ENCODE results near the gene USHBP1.

Gene USHBP1

GRCh38 chr19:17264641-17264979 is at the start of gene USHBP1:
Gene USHBP1 (minus strand): TSS chr19:17264745. CDS start chr19:17264299, 446 bp downstream.
- no peaks in the 10 kb centered on the region for H3K9me2 ChIP-seq (replicated peaks; ENCODE audit: insufficient read depth, low read length)
- no peak within 1 kb of the TSS for H3K4me2 ChIP-seq (ENCODE audit: low read depth, low read length, poor library complexity, severe bottlenecking)
- no peaks in the 10 kb centered on the region for H3K27me3 ChIP-seq (ENCODE audit: low read length)
- peak within 1 kb of the TSS; percentile 98; the same call in 1 of the 2 replicates for H3K27ac ChIP-seq (ENCODE audit: low read depth, low read length)
- H3K9me3 ChIP-seq (ENCODE audit: insufficient read depth, low read length), result no peaks in the 10 kb centered on the region
- no peak within 1 kb of the TSS for H2AFZ ChIP-seq (ENCODE audit: low read depth, low read length, severe bottlenecking)
- TF ChIP-seq CTCF (IDR thresholded peaks at IDR 0.05; ENCODE audit: insufficient read depth, low read length, poor library complexity, severe bottlenecking) (no peak), EZH2phosphoT487 (conservative IDR thresholded peaks at IDR 0.05; ENCODE audit: low read length) (no peak)
- no peaks in the 10 kb centered on the region for H4K20me1 ChIP-seq (ENCODE audit: low read depth, low read length)
- no peak within 1 kb of the TSS for H3K4me3 ChIP-seq (ENCODE audit: insufficient read depth, low read length, poor library complexity, severe bottlenecking)
- 0 out of 2 replicates have a peak within 1 kb of the TSS, but pooled peaks have one; percentile 18 for H3K9ac ChIP-seq (ENCODE audit: low read length)
- H3K36me3 ChIP-seq (ENCODE audit: low read length), result no peaks in the 10 kb centered on the region
- peaks cover 12% of the 10 kb centered on the region; the same call in 1 of the 2 replicates for H3K79me2 ChIP-seq (ENCODE audit: insufficient read depth, low read length)
- peaks cover 13% of the 10 kb centered on the region for H3F3A ChIP-seq (ENCODE audit: insufficient read depth)

GRCh38 chr19:17314007-17314593 is 49.6 kb upstream of the USHBP1 start:
- Histone ChIP-seq H3K9ac (ENCODE audit: low read length) (no peak overlapping the region), H3K9me2 (replicated peaks; ENCODE audit: insufficient read depth, low read length) (no peaks in the 10 kb centered on the region), H3K9me3 (ENCODE audit: insufficient read depth, low read length) (no peaks in the 10 kb centered on the region), H3K4me2 (ENCODE audit: low read depth, low read length, poor library complexity, severe bottlenecking) (no peak overlapping the region), H3K36me3 (ENCODE audit: low read length) (no peaks in the 10 kb centered on the region), H3K27ac (ENCODE audit: low read depth, low read length) (no peak overlapping the region), H3F3A (ENCODE audit: insufficient read depth) (no peaks in the 10 kb centered on the region), H3K27me3 (ENCODE audit: low read length) (no peaks in the 10 kb centered on the region), H2AFZ (ENCODE audit: low read depth, low read length, severe bottlenecking) (no peak overlapping the region), H3K4me3 (ENCODE audit: insufficient read depth, low read length, poor library complexity, severe bottlenecking) (no peak overlapping the region), H3K79me2 (ENCODE audit: insufficient read depth, low read length) (peaks cover 34% of the 10 kb centered on the region), H4K20me1 (ENCODE audit: low read depth, low read length) (no peaks in the 10 kb centered on the region)
- TF ChIP-seq EZH2phosphoT487 (conservative IDR thresholded peaks at IDR 0.05; ENCODE audit: low read length) (no peak), CTCF (IDR thresholded peaks at IDR 0.05; ENCODE audit: insufficient read depth, low read length, poor library complexity, severe bottlenecking) (no peak)

- Histone ChIP-seq H3F3A (ENCODE audit: insufficient read depth) (no peaks in the 10 kb centered on the region), H3K9me2 (replicated peaks; ENCODE audit: insufficient read depth, low read length) (no peaks in the 10 kb centered on the region), H3K27ac (ENCODE audit: low read depth, low read length) (no peak overlapping the region), H3K79me2 (ENCODE audit: insufficient read depth, low read length) (peaks cover 34% of the 10 kb centered on the region), H2AFZ (ENCODE audit: low read depth, low read length, severe bottlenecking) (no peak overlapping the region), H3K4me2 (ENCODE audit: low read depth, low read length, poor library complexity, severe bottlenecking) (no peak overlapping the region), H3K36me3 (ENCODE audit: low read length) (no peaks in the 10 kb centered on the region), H3K9ac (ENCODE audit: low read length) (no peak overlapping the region), H3K4me3 (ENCODE audit: insufficient read depth, low read length, poor library complexity, severe bottlenecking) (no peak overlapping the region), H4K20me1 (ENCODE audit: low read depth, low read length) (no peaks in the 10 kb centered on the region), H3K9me3 (ENCODE audit: insufficient read depth, low read length) (no peaks in the 10 kb centered on the region), H3K27me3 (ENCODE audit: low read length) (no peaks in the 10 kb centered on the region)
- no peak for TF ChIP-seq CTCF (IDR thresholded peaks at IDR 0.05; ENCODE audit: insufficient read depth, low read length, poor library complexity, severe bottlenecking)
- no peak for TF ChIP-seq EZH2phosphoT487 (conservative IDR thresholded peaks at IDR 0.05; ENCODE audit: low read length)
Observed at GRCh38 chr19:17312189-17313113, 47.9 kb upstream of the USHBP1 start.
